Thyroid gland (tissue), 4 donors: Measurements from ENCODE around the gene MYLK4. TPM values are rescaled to one million over a fixed set of nuclear protein-coding genes. Genes with fewer than 3 reads are reported as not detected.
A peak's percentile ranks its signal among the peaks of the same experiment; 100 is the strongest.

Experiments used
- DNase-seq, 2 donors: peaks; one replicate each; pipeline ENCODE4 v3.0.0-alpha.2; 2019
- H3K27ac ChIP-seq, 3 donors: fragments of 200-600 bp; sonication (generic); 1 replicate in 2 of 3; 2 replicates in 1 of 3; pipeline ENCODE4 v1.5.1; 2016 to 2019; ENCODE audit warnings: mild to moderate bottlenecking in 1 of 3, moderate library complexity in 1 of 3
- H3K27me3 ChIP-seq: fragments of 200-600 bp; sonication (generic); one replicate; pipeline ENCODE4 v1.5.1; 2019
- H3K36me3 ChIP-seq, 2 donors: fragments of 200-600 bp; sonication (generic); one replicate each; pipeline ENCODE4 v1.5.1; 2016 to 2019
- H3K4me1 ChIP-seq, 2 donors: fragments of 200-600 bp; sonication (generic); one replicate each; pipeline ENCODE4 v1.5.1; 2017 to 2019
- H3K4me3 ChIP-seq, 3 donors: fragments of 200-600 bp; sonication (generic); replicated peaks in 1 of 3; 1 replicate in 2 of 3; 2 replicates in 1 of 3; pipeline ENCODE4 v1.5.1; 2016; ENCODE audit warnings: mild to moderate bottlenecking in 1 of 3
- H3K9me3 ChIP-seq: fragments of 200-600 bp; sonication (generic); one replicate; pipeline ENCODE4 v1.5.1; 2017
- POLR2A ChIP-seq, 2 donors: fragments of 450-650 bp; IDR thresholded peaks; one replicate each; pipeline ENCODE4 v1.6.1; 2017; ENCODE audit warnings: antibody characterized with exemption in 2 of 2, mild to moderate bottlenecking in 2 of 2, moderate library complexity in 1 of 2
- WGBS, 2 donors: methylation state at CpG; one replicate each; pipeline ENCODE4 v1.1.5; 2017; 5-methylcytosine and 5-hydroxymethylcytosine counted together
- intact Hi-C: fragments of 100-400 bp; cut with DNase I; formaldehyde crosslinking; loops from one replicate; pipeline ENCODE4 v1.15.1; 2023
- total RNA-seq, 4 donors: library from RNA; depleted of rRNA; stranded (reverse); fragments of >200 nt; gene quantifications; one replicate each; pipeline ENCODE4 v1.2.3, GENCODE V29; 2016
- TF ChIP-seq, protein P1 (sequence below), 6 experiments: fragments of 200-600 bp in 3 of 6; fragments of 450-650 bp in 3 of 6; sonication (generic) in 3 of 6; IDR thresholded peaks; one replicate each; pipeline ENCODE4 v1.5.1; 2016 to 2019; ENCODE audit warnings: antibody characterized with exemption in 6 of 6, mild to moderate bottlenecking in 2 of 6, inconsistent platforms in 1 of 6, moderate library complexity in 1 of 6

MYLK4 gene
- total RNA-seq, 4 donors from 2014 or later, result 0.94 to 1.8 (median 1.1) TPM

DNA sequence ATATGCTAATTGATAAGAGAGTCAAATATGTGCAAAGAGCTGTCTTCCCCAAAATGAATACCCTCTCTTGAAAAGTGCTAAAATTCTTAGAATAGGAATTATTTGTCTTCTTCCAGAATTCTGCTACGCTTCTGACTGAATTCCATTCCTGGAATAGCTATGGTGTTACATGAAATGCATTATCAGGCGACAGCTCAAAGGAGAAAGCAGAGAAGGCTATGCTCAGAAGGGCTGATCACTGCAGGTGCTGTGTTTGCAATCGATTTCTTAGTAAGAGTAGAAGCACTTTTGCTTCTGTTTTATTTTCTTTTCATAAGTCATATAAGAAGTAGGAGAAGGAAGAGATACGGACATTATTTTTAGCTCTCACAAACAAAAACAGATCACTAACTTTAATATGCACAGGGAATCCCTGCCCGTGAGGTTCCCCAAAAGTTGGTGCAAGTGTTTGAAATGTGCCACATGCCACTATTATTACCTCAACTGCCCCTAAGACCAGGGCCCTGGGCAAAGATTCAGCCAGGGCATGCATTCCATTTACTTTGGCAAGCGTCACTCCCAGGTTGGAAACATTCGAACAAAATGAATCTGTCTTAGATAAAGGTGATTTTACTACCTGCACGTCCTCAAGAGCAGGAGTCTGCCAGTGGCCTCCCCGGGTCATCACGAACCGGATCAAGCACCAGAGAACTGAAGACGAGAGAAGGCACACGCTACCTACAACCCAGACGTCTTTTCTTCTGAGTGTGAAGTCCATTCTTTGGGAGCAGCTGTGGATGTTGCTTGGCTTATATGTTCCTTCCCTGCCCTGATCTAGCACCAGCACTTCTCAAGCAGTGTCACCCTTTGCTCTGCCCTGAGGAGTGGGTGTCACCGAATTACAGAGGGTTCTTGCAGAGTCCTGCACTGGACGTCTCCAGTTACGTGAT, 7.2 kb downstream of the MYLK4 start:
- Histone ChIP-seq H3K36me3 (no peaks in the 10 kb centered on the region), H3K4me3 (no peak overlapping the region), H3K27ac (no peak overlapping the region), H3K9me3 (no peaks in the 10 kb centered on the region), H3K27me3 (no peaks in the 10 kb centered on the region), H3K4me1 (no peaks in the 10 kb centered on the region)
- no peak for DNase-seq
- intact Hi-C loops, result no loop called here
- 91 to 93% methylated on average over 17 of the region's 17 CpGs for WGBS, 2 donors
- no peak for TF ChIP-seq POLR2A (IDR thresholded peaks at IDR 0.05)
- TF ChIP-seq, protein P1, sequence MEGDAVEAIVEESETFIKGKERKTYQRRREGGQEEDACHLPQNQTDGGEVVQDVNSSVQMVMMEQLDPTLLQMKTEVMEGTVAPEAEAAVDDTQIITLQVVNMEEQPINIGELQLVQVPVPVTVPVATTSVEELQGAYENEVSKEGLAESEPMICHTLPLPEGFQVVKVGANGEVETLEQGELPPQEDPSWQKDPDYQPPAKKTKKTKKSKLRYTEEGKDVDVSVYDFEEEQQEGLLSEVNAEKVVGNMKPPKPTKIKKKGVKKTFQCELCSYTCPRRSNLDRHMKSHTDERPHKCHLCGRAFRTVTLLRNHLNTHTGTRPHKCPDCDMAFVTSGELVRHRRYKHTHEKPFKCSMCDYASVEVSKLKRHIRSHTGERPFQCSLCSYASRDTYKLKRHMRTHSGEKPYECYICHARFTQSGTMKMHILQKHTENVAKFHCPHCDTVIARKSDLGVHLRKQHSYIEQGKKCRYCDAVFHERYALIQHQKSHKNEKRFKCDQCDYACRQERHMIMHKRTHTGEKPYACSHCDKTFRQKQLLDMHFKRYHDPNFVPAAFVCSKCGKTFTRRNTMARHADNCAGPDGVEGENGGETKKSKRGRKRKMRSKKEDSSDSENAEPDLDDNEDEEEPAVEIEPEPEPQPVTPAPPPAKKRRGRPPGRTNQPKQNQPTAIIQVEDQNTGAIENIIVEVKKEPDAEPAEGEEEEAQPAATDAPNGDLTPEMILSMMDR (IDR thresholded peaks at IDR 0.05), result no peak

DNA sequence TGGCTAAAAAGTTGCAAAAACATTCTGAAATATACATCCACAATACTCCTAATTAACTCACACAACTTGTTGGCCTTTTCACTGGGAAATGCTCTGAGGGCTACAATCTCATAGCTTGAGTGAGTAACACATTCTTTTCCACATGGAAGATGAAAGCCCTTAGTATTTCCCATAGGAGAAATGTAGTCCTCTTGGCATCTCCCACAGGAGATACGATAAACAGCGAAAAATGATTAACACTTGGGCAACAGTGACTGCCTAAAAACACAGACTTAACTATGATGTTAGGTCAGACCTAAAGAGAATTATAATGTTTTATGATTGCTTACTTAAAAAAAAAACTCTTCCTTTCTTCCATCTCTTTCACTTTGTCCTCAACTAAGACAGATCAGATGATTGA, 9.0 kb downstream of the MYLK4 start:
- no peaks in the 10 kb centered on the region for H3K4me1 ChIP-seq
- H3K27ac ChIP-seq, result no peak overlapping the region
- no peaks in the 10 kb centered on the region for H3K27me3 ChIP-seq
- no peak for TF ChIP-seq POLR2A (IDR thresholded peaks at IDR 0.05)
- TF ChIP-seq, protein P1 (IDR thresholded peaks at IDR 0.05), result no peak
- intact Hi-C loops, result no loop called here
- no peaks in the 10 kb centered on the region for H3K9me3 ChIP-seq
- H3K4me3 ChIP-seq, result no peak overlapping the region
- no peak for DNase-seq
- WGBS, 2 donors, result 89 to 91% methylated on average over 2 of the region's 2 CpGs
- no peaks in the 10 kb centered on the region for H3K36me3 ChIP-seq

DNA sequence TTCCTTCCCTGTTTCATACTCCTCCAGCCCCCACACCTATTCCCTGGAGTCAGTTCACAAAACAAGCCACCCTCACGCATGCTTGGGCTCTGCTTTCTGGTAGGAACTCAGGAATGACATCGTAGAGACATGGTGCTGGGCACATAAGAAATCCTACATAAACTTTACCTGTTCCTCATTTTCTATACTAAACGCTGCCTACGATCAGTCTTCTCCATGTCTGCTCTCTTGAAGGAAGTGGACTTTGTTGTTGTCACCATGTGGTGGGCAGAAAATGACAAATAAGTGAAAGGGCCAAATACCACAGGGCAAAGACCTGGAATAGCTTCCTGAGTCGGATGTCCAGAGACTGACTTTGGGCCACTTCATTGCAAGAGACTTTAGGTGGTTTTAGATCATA, 10.1 kb downstream of the MYLK4 start:
- Histone ChIP-seq H3K27me3 (no peaks in the 10 kb centered on the region), H3K4me1 (no peaks in the 10 kb centered on the region), H3K36me3 (no peaks in the 10 kb centered on the region), H3K4me3 (no peak overlapping the region), H3K27ac (no peak overlapping the region), H3K9me3 (no peaks in the 10 kb centered on the region)
- intact Hi-C loops, result no loop called here
- WGBS, 2 donors, result 82 to 89% methylated on average over 5 of the region's 5 CpGs
- TF ChIP-seq POLR2A (IDR thresholded peaks at IDR 0.05), result no peak
- DNase-seq, result no peak

DNA sequence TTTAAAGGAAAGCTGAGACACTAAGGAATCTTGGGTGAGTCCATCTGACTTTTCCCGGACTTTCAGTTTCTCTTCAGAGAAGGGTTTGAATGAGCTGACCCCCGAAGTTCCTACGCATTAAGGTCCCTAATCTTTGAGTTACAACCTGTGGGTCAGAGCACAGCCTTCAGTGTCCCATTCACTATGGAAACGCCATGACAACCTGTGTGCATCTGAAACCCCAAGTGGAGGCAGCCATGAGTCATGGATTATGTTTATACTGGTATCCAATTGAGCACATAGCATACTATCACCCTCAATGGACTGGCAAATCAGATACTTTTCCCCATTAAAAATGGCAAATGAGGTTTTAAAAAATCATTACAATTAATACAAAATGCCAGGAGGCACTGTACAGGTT, 11.4 kb downstream of the MYLK4 start:
- no peaks in the 10 kb centered on the region for H3K4me1 ChIP-seq
- intact Hi-C loops, result no loop called here
- no peak overlapping the region for H3K27ac ChIP-seq
- TF ChIP-seq, protein P1 (IDR thresholded peaks at IDR 0.05), result no peak
- no peak for TF ChIP-seq POLR2A (IDR thresholded peaks at IDR 0.05)
- H3K9me3 ChIP-seq, result no peaks in the 10 kb centered on the region
- DNase-seq, result no peak
- no peak overlapping the region for H3K4me3 ChIP-seq
- 94 to 95% methylated on average over 4 of the region's 4 CpGs for WGBS, 2 donors
- H3K27me3 ChIP-seq, result no peaks in the 10 kb centered on the region
- no peaks in the 10 kb centered on the region for H3K36me3 ChIP-seq

DNA sequence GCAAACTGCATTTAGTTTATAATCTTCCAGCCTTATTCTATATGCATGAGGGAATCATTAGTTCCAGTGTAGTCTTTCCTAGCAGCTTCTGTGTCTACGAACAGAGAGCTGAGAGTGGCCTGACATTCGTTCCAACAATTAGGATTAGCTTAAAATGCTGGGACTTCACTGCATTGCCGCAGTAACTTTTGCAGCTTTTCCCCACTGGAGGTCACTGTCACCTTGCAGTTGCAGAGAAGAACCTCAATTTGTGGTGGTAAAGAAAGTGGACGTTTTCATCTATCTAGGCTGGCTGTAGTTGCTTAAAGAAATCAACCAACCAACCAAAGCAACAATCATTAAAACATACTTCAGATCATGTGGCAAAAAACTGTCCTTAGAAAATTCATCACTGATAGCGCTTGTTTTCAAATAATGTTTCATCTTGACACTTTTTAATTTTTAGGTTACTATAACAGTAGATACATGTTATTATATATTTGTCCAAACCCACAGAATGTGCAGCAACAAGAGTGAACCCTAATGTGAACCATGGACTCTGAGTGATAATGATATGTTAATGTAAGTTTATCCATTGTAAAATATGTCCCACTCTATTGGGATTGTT, 12.2 kb downstream of the MYLK4 start:
- TF ChIP-seq, protein P1 (IDR thresholded peaks at IDR 0.05), result peak; percentile 30 to 70 (median 58)
- no peak for TF ChIP-seq POLR2A (IDR thresholded peaks at IDR 0.05)
- H3K27ac ChIP-seq, result no peak overlapping the region
- H3K4me3 ChIP-seq, result no peak overlapping the region
- H3K27me3 ChIP-seq, result no peaks in the 10 kb centered on the region
- peaks cover 4 to 6% of the 10 kb centered on the region in 2 donors for H3K4me1 ChIP-seq
- WGBS, 2 donors, result 26 to 33% methylated on average over 5 of the region's 5 CpGs
- H3K9me3 ChIP-seq, result no peaks in the 10 kb centered on the region
- no peaks in the 10 kb centered on the region for H3K36me3 ChIP-seq
- intact Hi-C loops, result no loop called here
- DNase-seq, result peak; percentile 51 to 55
